Measurements from ENCODE around the gene TOMT. TPM values are rescaled to one million over a fixed set of nuclear protein-coding genes. Genes with fewer than 3 reads are reported as not detected.

The TOMT gene
- total RNA-seq, 1 experiment from 2014 or later: not detected

DNA sequence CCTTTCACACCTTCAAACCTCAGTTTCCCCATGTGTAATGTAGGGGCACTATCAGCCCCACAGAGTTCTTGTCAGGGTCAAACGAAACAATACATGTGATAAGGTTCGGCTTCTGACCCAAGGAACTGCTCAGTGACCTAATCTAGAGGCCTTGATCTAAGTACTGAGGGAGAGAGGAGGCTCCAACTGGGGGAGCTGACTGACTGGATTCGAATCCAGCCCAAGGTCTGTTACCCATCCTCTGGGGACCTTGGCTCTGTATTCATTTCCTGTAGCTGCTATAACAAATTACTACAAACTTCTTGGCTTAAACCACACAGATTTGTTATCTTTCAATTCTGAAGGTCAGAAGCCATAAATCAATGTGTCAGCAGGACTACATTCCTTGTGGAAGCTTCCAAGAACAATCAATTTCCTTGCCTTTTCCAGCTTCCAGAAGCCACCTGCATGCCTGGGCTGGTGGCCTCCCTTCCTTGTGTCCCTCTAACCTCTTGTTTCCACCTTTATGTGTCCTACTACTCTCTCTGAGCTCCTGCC is 17.5 kb downstream of the TOMT start:
- ChIA-PET POLR2A (no interaction called here), CTCF (interaction anchor here (1.0 kb wide), 1 partner anchor 21 kb away, joined by 3 read pairs; no protein-coding TSS in a partner anchor)

DNA sequence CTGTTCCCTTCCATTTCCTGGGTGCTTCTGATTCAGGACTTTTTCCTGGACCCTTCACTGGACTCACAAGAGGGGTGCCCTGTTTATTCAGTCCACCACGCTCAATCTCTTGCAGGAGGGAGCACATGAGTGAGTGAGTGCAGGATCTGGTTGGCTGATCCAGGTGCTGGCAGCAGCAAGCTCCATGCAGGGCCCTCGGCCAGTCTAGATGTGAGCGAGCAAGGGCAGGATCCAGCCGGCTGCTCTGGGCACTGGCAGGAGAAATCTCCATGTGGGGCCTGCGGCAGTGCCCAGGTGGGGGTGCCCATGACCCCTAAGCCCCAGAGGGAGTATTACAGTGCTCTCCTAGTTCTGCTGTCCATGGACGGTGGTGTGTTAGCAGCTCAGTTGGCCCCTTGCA is 18.3 kb downstream of the TOMT start:
- ChIA-PET CTCF (no interaction called here), RAD21 (ENCODE audit: low non-redundant PET in 1 of 2, low total read pairs in 2 of 2, uncharacterized antibody in 2 of 2, unreplicated experiment in 2 of 2) (no interaction called here), POLR2A (no interaction called here)
- Histone ChIP-seq H3K9me2 (ENCODE audit: insufficient read depth) (no peaks in the 10 kb centered on the region), H3K4me1 (ENCODE audit: control insufficient read depth in 1 of 2, insufficient read depth in 2 of 2, low read length in 2 of 2) (no peaks in the 10 kb centered on the region), H3K79me2 (ENCODE audit: insufficient read depth, low read length) (no peaks in the 10 kb centered on the region), H3K4me3 (replicated peaks in 1 of 2; ENCODE audit: low read depth in 1 of 2, low read length in 2 of 2) (no peak overlapping the region), H3K9ac (ENCODE audit: low read length) (no peak overlapping the region), H3K9me3 (ENCODE audit: control insufficient read depth in 1 of 2, insufficient read depth in 1 of 2, low read depth in 1 of 2, low read length in 2 of 2) (peaks cover 9 to 18% of the 10 kb centered on the region in 2 experiments; a peak in 3 of 4 replicates), H2AFZ (ENCODE audit: low read depth, low read length, poor library complexity, severe bottlenecking) (no peak overlapping the region), H4K20me1 (ENCODE audit: insufficient read depth) (no peaks in the 10 kb centered on the region), H3K4me2 (ENCODE audit: low read length) (no peak overlapping the region), H3K36me3 (ENCODE audit: control insufficient read depth in 1 of 2, insufficient read depth in 2 of 2, low read length in 2 of 2) (no peaks in the 10 kb centered on the region), H3K27ac (ENCODE audit: low read depth, low read length) (no peak overlapping the region), H3K27me3 (ENCODE audit: insufficient read depth, low read length) (no peaks in the 10 kb centered on the region)
- ATAC-seq: no peak
- no peak for DNase-seq (ENCODE audit: low read depth, low spot score)
- no TSS peak for BruUV-seq (replicated peaks)
- intact Hi-C loops (cut with micrococcal nuclease): no loop called here
- TF ChIP-seq CEBPB (IDR thresholded peaks at IDR 0.05; ENCODE audit: low read depth) (no peak), TCF7L2 (IDR thresholded peaks at IDR 0.05; ENCODE audit: borderline replicate concordance, extremely low read depth, insufficient read depth, insufficient read length) (no peak), ZFX (IDR thresholded peaks at IDR 0.05) (no peak), POLR2AphosphoS5 (IDR thresholded peaks at IDR 0.05; ENCODE audit: low read depth, low read length) (no peak), CBX3 (IDR thresholded peaks at IDR 0.05; ENCODE audit: low read depth) (no peak), EGR1 (IDR thresholded peaks at IDR 0.05; ENCODE audit: low read depth) (no peak), ELF1 (IDR thresholded peaks at IDR 0.05; ENCODE audit: borderline replicate concordance, low read depth) (no peak), SIN3A (IDR thresholded peaks at IDR 0.05; ENCODE audit: low read depth) (no peak), FOSL1 (IDR thresholded peaks at IDR 0.05; ENCODE audit: low read depth) (no peak), EZH2phosphoT487 (IDR thresholded peaks at IDR 0.05; ENCODE audit: borderline replicate concordance) (no peak), SRF (IDR thresholded peaks at IDR 0.05; ENCODE audit: low read depth) (no peak), RAD21 (IDR thresholded peaks at IDR 0.05; ENCODE audit: low read depth) (no peak), EZH2 (IDR thresholded peaks at IDR 0.05) (no peak)
- TF ChIP-seq, protein P1, sequence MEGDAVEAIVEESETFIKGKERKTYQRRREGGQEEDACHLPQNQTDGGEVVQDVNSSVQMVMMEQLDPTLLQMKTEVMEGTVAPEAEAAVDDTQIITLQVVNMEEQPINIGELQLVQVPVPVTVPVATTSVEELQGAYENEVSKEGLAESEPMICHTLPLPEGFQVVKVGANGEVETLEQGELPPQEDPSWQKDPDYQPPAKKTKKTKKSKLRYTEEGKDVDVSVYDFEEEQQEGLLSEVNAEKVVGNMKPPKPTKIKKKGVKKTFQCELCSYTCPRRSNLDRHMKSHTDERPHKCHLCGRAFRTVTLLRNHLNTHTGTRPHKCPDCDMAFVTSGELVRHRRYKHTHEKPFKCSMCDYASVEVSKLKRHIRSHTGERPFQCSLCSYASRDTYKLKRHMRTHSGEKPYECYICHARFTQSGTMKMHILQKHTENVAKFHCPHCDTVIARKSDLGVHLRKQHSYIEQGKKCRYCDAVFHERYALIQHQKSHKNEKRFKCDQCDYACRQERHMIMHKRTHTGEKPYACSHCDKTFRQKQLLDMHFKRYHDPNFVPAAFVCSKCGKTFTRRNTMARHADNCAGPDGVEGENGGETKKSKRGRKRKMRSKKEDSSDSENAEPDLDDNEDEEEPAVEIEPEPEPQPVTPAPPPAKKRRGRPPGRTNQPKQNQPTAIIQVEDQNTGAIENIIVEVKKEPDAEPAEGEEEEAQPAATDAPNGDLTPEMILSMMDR (IDR thresholded peaks at IDR 0.05 in 2 of 3, conservative IDR thresholded peaks at IDR 0.05 in 1 of 3; ENCODE audit: borderline replicate concordance in 1 of 3, insufficient read depth in 1 of 3, low read depth in 2 of 3, low read length in 2 of 3): no peak
- TF ChIP-seq, protein P2, sequence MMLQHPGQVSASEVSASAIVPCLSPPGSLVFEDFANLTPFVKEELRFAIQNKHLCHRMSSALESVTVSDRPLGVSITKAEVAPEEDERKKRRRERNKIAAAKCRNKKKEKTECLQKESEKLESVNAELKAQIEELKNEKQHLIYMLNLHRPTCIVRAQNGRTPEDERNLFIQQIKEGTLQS (IDR thresholded peaks at IDR 0.05): no peak
- TF ChIP-seq, protein P3, sequence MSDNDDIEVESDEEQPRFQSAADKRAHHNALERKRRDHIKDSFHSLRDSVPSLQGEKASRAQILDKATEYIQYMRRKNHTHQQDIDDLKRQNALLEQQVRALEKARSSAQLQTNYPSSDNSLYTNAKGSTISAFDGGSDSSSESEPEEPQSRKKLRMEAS (IDR thresholded peaks at IDR 0.05): no peak
- TF ChIP-seq, protein P4, sequence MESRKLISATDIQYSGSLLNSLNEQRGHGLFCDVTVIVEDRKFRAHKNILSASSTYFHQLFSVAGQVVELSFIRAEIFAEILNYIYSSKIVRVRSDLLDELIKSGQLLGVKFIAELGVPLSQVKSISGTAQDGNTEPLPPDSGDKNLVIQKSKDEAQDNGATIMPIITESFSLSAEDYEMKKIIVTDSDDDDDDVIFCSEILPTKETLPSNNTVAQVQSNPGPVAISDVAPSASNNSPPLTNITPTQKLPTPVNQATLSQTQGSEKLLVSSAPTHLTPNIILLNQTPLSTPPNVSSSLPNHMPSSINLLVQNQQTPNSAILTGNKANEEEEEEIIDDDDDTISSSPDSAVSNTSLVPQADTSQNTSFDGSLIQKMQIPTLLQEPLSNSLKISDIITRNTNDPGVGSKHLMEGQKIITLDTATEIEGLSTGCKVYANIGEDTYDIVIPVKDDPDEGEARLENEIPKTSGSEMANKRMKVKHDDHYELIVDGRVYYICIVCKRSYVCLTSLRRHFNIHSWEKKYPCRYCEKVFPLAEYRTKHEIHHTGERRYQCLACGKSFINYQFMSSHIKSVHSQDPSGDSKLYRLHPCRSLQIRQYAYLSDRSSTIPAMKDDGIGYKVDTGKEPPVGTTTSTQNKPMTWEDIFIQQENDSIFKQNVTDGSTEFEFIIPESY (IDR thresholded peaks at IDR 0.05; ENCODE audit: extremely low read depth, insufficient replicate concordance, low read length): no peak

More for the DNA sequence above, 17.5 kb downstream of the TOMT start:
- no peak overlapping the region for H3K9ac ChIP-seq (ENCODE audit: low read length)
- H3K4me2 ChIP-seq (ENCODE audit: low read length): no peak overlapping the region
- H3K36me3 ChIP-seq (ENCODE audit: control insufficient read depth in 1 of 2, insufficient read depth in 2 of 2, low read length in 2 of 2): no peaks in the 10 kb centered on the region
- H3K79me2 ChIP-seq (ENCODE audit: insufficient read depth, low read length): no peaks in the 10 kb centered on the region
- RAD21 ChIA-PET (ENCODE audit: low non-redundant PET in 1 of 2, low total read pairs in 2 of 2, uncharacterized antibody in 2 of 2, unreplicated experiment in 2 of 2): no interaction called here
- no peak overlapping the region for H2AFZ ChIP-seq (ENCODE audit: low read depth, low read length, poor library complexity, severe bottlenecking)
- no peak overlapping the region for H3K4me3 ChIP-seq (replicated peaks in 1 of 2; ENCODE audit: low read depth in 1 of 2, low read length in 2 of 2)
- no peaks in the 10 kb centered on the region for H3K9me2 ChIP-seq (ENCODE audit: insufficient read depth)
- DNase-seq (ENCODE audit: low read depth, low spot score) (no peak), ATAC-seq (no peak)
- no peaks in the 10 kb centered on the region for H3K4me1 ChIP-seq (ENCODE audit: control insufficient read depth in 1 of 2, insufficient read depth in 2 of 2, low read length in 2 of 2)
- peaks cover under 1 to 10% of the 10 kb centered on the region in 2 experiments; a peak in 3 of 4 replicates for H3K9me3 ChIP-seq (ENCODE audit: control insufficient read depth in 1 of 2, insufficient read depth in 1 of 2, low read depth in 1 of 2, low read length in 2 of 2)
- no peaks in the 10 kb centered on the region for H3K27me3 ChIP-seq (ENCODE audit: insufficient read depth, low read length)
- TF ChIP-seq JUND (IDR thresholded peaks at IDR 0.05): no peak
- no peak for TF ChIP-seq ZFX (IDR thresholded peaks at IDR 0.05)
- TF ChIP-seq POLR2A (IDR thresholded peaks at IDR 0.05; ENCODE audit: borderline replicate concordance, extremely low read depth, insufficient read depth, insufficient read length): no peak
- TF ChIP-seq ELF1 (IDR thresholded peaks at IDR 0.05; ENCODE audit: borderline replicate concordance, low read depth): no peak
- no peak overlapping the region for H3K27ac ChIP-seq (ENCODE audit: low read depth, low read length)
- intact Hi-C loops (cut with micrococcal nuclease): no loop called here
- BruUV-seq (replicated peaks): no TSS peak
- no peaks in the 10 kb centered on the region for H4K20me1 ChIP-seq (ENCODE audit: insufficient read depth)

Data from HCT116 (cell line).